Mammary epithelial cell (primary cell): ENCODE data around the gene TUBB1.

Experiments used
- EZH2 ChIP-seq: IDR thresholded peaks from 2 replicates; pipeline ENCODE4 v1.6.1; 2012; ENCODE audit warnings: low read length, inconsistent platforms, borderline replicate concordance
- TF ChIP-seq, protein P1 (sequence below), 2 donors: IDR thresholded peaks in 1 of 2; conservative IDR thresholded peaks in 1 of 2; 2 replicates each; pipeline ENCODE4 v1.5.1; 2011 to 2012; ENCODE audit warnings: inconsistent platforms in 2 of 2, low read length in 2 of 2, mild to moderate bottlenecking in 2 of 2, control low read depth in 1 of 2, low read depth in 1 of 2; ENCODE audit not compliant: insufficient read depth in 1 of 2; ENCODE audit errors: extremely low read depth in 1 of 2

DNA sequence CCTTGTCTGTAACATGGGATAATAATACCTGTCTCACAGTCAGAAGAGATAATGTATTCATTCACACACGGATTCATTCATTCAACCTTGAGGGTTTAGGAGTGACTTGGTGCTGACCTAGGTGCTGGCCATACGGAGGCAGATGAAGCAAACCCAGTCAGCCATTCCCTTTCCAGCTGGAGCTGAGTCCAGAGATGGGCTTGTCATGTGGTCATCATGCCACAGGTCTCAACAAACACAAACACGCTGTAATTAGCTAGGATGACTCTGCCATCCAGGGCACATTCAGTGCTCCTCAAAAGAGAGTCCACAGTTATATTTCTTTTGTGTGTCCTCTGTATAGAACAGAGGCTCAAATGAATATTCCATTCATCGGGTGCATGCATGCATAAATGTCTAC, 42.9 kb downstream of the TUBB1 start:
- TF ChIP-seq, protein P1, sequence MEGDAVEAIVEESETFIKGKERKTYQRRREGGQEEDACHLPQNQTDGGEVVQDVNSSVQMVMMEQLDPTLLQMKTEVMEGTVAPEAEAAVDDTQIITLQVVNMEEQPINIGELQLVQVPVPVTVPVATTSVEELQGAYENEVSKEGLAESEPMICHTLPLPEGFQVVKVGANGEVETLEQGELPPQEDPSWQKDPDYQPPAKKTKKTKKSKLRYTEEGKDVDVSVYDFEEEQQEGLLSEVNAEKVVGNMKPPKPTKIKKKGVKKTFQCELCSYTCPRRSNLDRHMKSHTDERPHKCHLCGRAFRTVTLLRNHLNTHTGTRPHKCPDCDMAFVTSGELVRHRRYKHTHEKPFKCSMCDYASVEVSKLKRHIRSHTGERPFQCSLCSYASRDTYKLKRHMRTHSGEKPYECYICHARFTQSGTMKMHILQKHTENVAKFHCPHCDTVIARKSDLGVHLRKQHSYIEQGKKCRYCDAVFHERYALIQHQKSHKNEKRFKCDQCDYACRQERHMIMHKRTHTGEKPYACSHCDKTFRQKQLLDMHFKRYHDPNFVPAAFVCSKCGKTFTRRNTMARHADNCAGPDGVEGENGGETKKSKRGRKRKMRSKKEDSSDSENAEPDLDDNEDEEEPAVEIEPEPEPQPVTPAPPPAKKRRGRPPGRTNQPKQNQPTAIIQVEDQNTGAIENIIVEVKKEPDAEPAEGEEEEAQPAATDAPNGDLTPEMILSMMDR (conservative IDR thresholded peaks at IDR 0.05 in 1 of 2, IDR thresholded peaks at IDR 0.05 in 1 of 2; ENCODE audit: extremely low read depth in 1 of 2, insufficient read depth in 1 of 2, low read depth in 1 of 2, low read length in 2 of 2): no peak
- TF ChIP-seq EZH2: no peak
